Cardiac fibroblast (primary cell): Measurements from ENCODE around the gene CKAP4.
"Not testable (repeated sequence)": the region's sequence is repeated elsewhere in the genome, so short reads cannot be mapped to it uniquely, and the experiment has no call there.

ENCODE experiments used
- DNase-seq, 2 donors: peaks; one replicate each; pipeline versions ENCODE4 v3.0.0 to v3.0.0-alpha.2; 2010; ENCODE audit warnings: low read depth in 2 of 2
- H3K4me3 ChIP-seq, 2 donors: replicated peaks in 1 of 2; 1 replicate in 1 of 2; 2 replicates in 1 of 2; pipeline ENCODE4 v1.5.1; 2011; ENCODE audit warnings: low read depth in 2 of 2, low read length in 2 of 2, mild to moderate bottlenecking in 2 of 2, moderate library complexity in 1 of 2
- CTCF ChIP-seq: IDR thresholded peaks from one replicate; pipeline ENCODE4 v1.5.1; 2011; ENCODE audit warnings: low read depth, mild to moderate bottlenecking, low read length, inconsistent platforms

The CKAP4 gene

GRCh38 chr12:106289196-106289681 lies 41.4 kb upstream of the CKAP4 start:
- TF ChIP-seq CTCF, result no peak
- H3K4me3 ChIP-seq, result no peak overlapping the region
- peak; percentile 25 to 61 for DNase-seq

GRCh38 chr12:106288494-106289195 lies 40.8 kb upstream of the CKAP4 start:
- TF ChIP-seq CTCF, result no peak
- DNase-seq, result peak; percentile 87 to 96
- H3K4me3 ChIP-seq, result no peak overlapping the region

GRCh38 chr12:106288101-106288493 lies 40.3 kb upstream of the CKAP4 start:
- no peak overlapping the region for H3K4me3 ChIP-seq
- DNase-seq, result no peak
- no peak for TF ChIP-seq CTCF

- TF ChIP-seq CTCF, result no peak
- DNase-seq, result no peak
- no peak overlapping the region for H3K4me3 ChIP-seq
These were observed 39.5 kb upstream of the CKAP4 start for GRCh38 chr12:106287364-106287763.

- H3K4me3 ChIP-seq, result not testable (repeated sequence)
These were observed 38.8 kb upstream of the CKAP4 start for GRCh38 chr12:106286576-106287162.

GRCh38 chr12:106285982-106286381 lies 38.2 kb upstream of the CKAP4 start:
- TF ChIP-seq CTCF, result no peak
- no peak overlapping the region for H3K4me3 ChIP-seq
- DNase-seq, result no peak

More at GRCh38 chr12:106286576-106287162, 38.8 kb upstream of the CKAP4 start:
- DNase-seq, result not testable (repeated sequence)

GRCh38 chr12:106284358-106285105 lies 36.7 kb upstream of the CKAP4 start:
- H3K4me3 ChIP-seq, result no peak overlapping the region
- DNase-seq, result no peak
- no peak for TF ChIP-seq CTCF
